GM12891 (cell line): ENCODE data around the gene RTL1.

Source experiments
- DNase-seq: peaks from one replicate; pipeline ENCODE4 v3.0.0; 2011; ENCODE audit warnings: low spot score; ENCODE audit not compliant: insufficient read length
- FAIRE-seq: peaks from 2 replicates; lab custom pipeline; 2011; peaks lifted over from hg19 to GRCh38; lab: Jason Lieb, UNC
- PAX5 ChIP-seq: IDR thresholded peaks from 2 replicates; pipeline ENCODE4 v1.6.1; 2011; ENCODE audit warnings: low read length, moderate library complexity, mild to moderate bottlenecking; ENCODE audit not compliant: insufficient read depth, severe bottlenecking
- POLR2A ChIP-seq: IDR thresholded peaks from 2 replicates; pipeline ENCODE4 v1.6.1; 2011; ENCODE audit warnings: low read depth, low read length, control low read depth
- POLR2AphosphoS5 ChIP-seq: IDR thresholded peaks from 2 replicates; pipeline ENCODE4 v1.6.1; 2011; ENCODE audit warnings: low read depth, low read length, control low read depth
- POU2F2 ChIP-seq: IDR thresholded peaks from 2 replicates; pipeline ENCODE4 v1.6.1; 2011; ENCODE audit warnings: low read depth, mild to moderate bottlenecking, control low read depth, low read length, moderate library complexity
- SPI1 ChIP-seq: IDR thresholded peaks from 2 replicates; pipeline ENCODE4 v1.6.1; 2011; ENCODE audit warnings: low read depth, low read length, control low read depth
- TAF1 ChIP-seq: IDR thresholded peaks from 2 replicates; pipeline ENCODE4 v1.6.1; 2011; ENCODE audit warnings: low read depth, low read length, control low read depth

Gene RTL1

DNA sequence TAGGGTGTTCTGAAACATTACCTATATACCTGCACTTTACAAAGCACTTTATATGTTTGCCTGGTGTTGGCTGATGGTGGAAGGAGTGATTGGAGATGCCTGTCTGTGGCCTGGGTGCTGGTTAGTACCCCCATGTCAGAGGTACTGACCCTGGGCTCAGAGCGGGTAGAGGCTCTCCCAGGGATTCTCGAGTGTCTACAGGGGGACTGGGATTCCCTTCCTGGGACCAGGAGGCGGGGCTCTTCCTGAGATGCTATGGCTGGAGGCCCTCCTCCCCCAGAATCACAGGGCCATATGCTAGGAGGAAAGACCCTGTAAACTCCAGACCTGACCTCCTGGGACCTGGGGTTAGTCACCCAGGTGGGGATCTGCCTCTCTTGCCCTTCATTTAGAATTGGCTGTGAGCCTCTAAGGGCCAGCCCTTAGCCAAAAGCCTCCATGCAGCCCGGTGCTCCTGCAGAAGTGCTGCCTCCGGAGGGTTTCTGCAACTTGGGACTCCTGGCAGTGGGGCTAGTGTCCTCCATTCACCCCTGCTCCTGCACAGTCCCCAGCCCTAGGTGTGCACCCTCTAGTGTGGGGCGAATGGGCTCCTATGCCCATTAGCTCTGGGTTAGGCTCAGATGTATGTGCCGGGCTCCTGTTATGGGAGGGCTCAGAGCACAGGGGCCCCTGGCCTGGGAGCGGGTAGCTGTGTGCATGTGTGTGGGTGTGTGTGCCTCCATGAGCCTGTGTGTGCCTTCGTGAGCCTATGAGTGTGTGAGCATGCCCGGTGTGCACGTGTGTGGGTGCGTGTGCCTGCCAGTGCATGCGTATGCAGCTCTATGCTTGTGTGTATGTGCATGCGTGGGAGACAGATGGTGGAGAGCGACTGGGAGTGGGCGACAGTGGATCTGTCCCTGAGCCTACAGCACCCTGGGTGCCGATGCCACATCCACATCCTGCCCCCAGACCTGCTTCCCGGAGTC, 36.6 kb downstream of the RTL1 start:
- no peak for FAIRE-seq
- no peak for TF ChIP-seq PAX5
- TF ChIP-seq POLR2A, result no peak
- no peak for TF ChIP-seq POU2F2
- no peak for TF ChIP-seq TAF1
- TF ChIP-seq POLR2AphosphoS5, result no peak
- TF ChIP-seq SPI1, result no peak
- no peak for DNase-seq

- FAIRE-seq, result no peak
- TF ChIP-seq POLR2AphosphoS5 (no peak), POU2F2 (no peak), SPI1 (no peak), TAF1 (no peak), PAX5 (no peak), POLR2A (no peak)
- no peak for DNase-seq
Observed at GRCh38 chr14:100865682-100866591, 37.6 kb downstream of the RTL1 start.

- FAIRE-seq, result no peak
Observed at GRCh38 chr14:100864960-100865681, 38.4 kb downstream of the RTL1 start.

DNA sequence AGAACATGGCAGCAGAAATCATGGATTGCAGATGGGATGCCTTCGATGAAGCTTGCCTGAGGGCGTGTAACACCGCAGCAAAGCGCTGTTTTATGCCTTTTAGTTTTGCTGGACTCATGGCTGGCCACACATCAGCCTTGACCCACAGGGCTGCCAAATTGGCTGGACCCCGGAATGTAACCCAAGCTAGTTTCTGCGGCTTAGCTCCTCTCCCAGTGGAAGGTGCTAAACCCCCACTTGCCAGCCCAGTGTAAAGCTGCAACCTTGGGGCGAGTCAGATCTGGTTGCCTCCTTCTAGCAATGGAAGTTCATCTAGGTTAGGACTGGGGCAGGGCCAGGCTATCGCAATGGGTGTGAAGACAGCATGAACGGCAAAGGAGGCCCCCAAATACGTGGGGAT, 39.3 kb downstream of the RTL1 start:
- DNase-seq (no peak), FAIRE-seq (no peak)
- no peak for TF ChIP-seq SPI1
- TF ChIP-seq TAF1, result no peak
- TF ChIP-seq POU2F2, result no peak
- TF ChIP-seq PAX5, result no peak
- no peak for TF ChIP-seq POLR2A
- no peak for TF ChIP-seq POLR2AphosphoS5

More at GRCh38 chr14:100864960-100865681, 38.4 kb downstream of the RTL1 start:
- no peak for TF ChIP-seq POLR2AphosphoS5
- no peak for TF ChIP-seq SPI1
- TF ChIP-seq POLR2A, result no peak
- no peak for TF ChIP-seq PAX5
- no peak for TF ChIP-seq POU2F2
- no peak for TF ChIP-seq TAF1
- DNase-seq, result no peak

- DNase-seq (no peak), FAIRE-seq (no peak)
- TF ChIP-seq POLR2A, result no peak
- no peak for TF ChIP-seq POLR2AphosphoS5
- TF ChIP-seq TAF1, result no peak
- TF ChIP-seq POU2F2, result no peak
- TF ChIP-seq SPI1, result no peak
- no peak for TF ChIP-seq PAX5
Observed at GRCh38 chr14:100862793-100863192, 40.7 kb downstream of the RTL1 start.

DNA sequence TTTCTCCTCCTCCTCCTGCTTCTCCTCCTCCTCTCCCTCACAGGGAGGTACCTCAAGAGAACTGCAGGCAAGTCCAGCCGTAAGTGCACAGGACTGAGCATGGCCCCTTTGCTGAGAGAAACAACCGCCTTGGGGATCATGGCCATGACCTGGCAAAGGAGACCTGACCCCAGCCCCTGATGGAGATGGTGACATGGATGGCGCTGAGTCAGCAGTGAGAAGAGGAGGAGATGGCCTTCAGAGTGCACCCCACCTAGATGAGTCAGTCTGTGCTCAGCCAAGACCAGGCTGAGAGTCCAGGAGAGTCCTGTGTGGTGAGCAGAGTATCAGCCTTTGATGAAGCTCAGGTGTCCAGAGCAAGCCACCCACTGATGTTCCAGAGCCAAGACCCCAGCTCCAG, 41.2 kb downstream of the RTL1 start:
- DNase-seq (no peak), FAIRE-seq (no peak)
- TF ChIP-seq TAF1 (no peak), POLR2A (no peak), POU2F2 (no peak), POLR2AphosphoS5 (no peak), SPI1 (no peak), PAX5 (no peak)

- TF ChIP-seq TAF1 (no peak), POLR2AphosphoS5 (no peak), POLR2A (no peak), SPI1 (no peak), PAX5 (no peak), POU2F2 (no peak)
- FAIRE-seq, result no peak
- DNase-seq, result no peak
Observed at GRCh38 chr14:100861937-100862247, 41.6 kb downstream of the RTL1 start.

GRCh38 chr14:100861188-100861936, 42.2 kb downstream of the RTL1 start:
- no peak for FAIRE-seq
- no peak for DNase-seq
- TF ChIP-seq POU2F2, result no peak
- no peak for TF ChIP-seq PAX5
- no peak for TF ChIP-seq POLR2A
- no peak for TF ChIP-seq TAF1
- TF ChIP-seq POLR2AphosphoS5, result no peak
- no peak for TF ChIP-seq SPI1

GRCh38 chr14:100860556-100861187, 42.9 kb downstream of the RTL1 start:
- no peak for FAIRE-seq
- TF ChIP-seq TAF1, result no peak
- no peak for TF ChIP-seq POLR2AphosphoS5
- no peak for TF ChIP-seq SPI1
- TF ChIP-seq PAX5, result no peak
- TF ChIP-seq POLR2A, result no peak
- TF ChIP-seq POU2F2, result no peak
- no peak for DNase-seq

DNA sequence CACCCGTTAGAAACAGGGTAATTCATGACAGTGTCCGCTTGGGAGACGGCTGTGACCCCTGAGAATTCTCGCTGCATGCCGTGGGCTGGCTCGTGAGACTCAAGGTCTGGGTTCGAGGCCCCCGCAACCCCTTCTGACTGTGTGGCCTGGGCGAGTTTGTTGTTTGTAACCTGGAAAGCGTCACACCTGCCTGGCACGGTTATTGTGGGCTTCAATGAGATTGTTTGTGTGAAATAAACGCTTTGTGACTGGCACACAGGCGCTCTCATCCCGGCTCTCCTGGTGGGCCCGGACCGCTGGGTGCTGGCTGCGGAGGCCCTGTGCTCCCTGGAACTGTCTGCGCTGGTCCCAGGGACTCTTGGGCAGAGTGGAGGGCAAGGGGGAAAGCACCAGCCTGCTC, 43.7 kb downstream of the RTL1 start:
- DNase-seq, result no peak
- TF ChIP-seq POLR2AphosphoS5 (no peak), POLR2A (no peak), PAX5 (no peak), POU2F2 (no peak), SPI1 (no peak), TAF1 (no peak)
- no peak for FAIRE-seq
